Stimulated activated CD8-positive, alpha-beta memory T cell treated with anti-CD3 and anti-CD28 coated beads, Interleukin-4, amount 100 ng/mL, for 4 hours (primary cell): ENCODE measurements around the gene CDK5R1.

Experiments
- DNase-seq, 2 donors: peaks; one replicate each; pipeline ENCODE4 v3.0.0-alpha.2; 2020; ENCODE audit warnings: low read depth in 2 of 2, low spot score in 1 of 2

The CDK5R1 gene

GRCh38 chr17:32492264-32492589, 5.4 kb downstream of the CDK5R1 start:
- no peak for DNase-seq

GRCh38 chr17:32492648-32493289, 6.0 kb downstream of the CDK5R1 start:
- no peak for DNase-seq

- DNase-seq = no peak
These were observed 6.8 kb downstream of the CDK5R1 start for GRCh38 chr17:32493571-32493970.

- DNase-seq = no peak
These were observed 7.3 kb downstream of the CDK5R1 start for GRCh38 chr17:32493976-32494513.

- no peak for DNase-seq
These were observed 8.0 kb downstream of the CDK5R1 start for GRCh38 chr17:32494621-32495358.

- no peak for DNase-seq
These were observed 8.8 kb downstream of the CDK5R1 start for GRCh38 chr17:32495359-32496231.

GRCh38 chr17:32496395-32497073, 9.7 kb downstream of the CDK5R1 start:
- DNase-seq = no peak

- DNase-seq = no peak
These were observed 10.8 kb downstream of the CDK5R1 start for GRCh38 chr17:32497431-32498205.

GRCh38 chr17:32498391-32498790, 11.6 kb downstream of the CDK5R1 start:
- DNase-seq = no peak

- DNase-seq = no peak
These were observed 15.2 kb downstream of the CDK5R1 start for GRCh38 chr17:32502013-32502412.

GRCh38 chr17:32502710-32503109, 15.9 kb downstream of the CDK5R1 start:
- no peak for DNase-seq

- no peak for DNase-seq
These were observed 16.7 kb downstream of the CDK5R1 start for GRCh38 chr17:32503251-32504165.

- no peak for DNase-seq
These were observed 17.6 kb downstream of the CDK5R1 start for GRCh38 chr17:32504166-32504990.

GRCh38 chr17:32508926-32509325, 22.1 kb downstream of the CDK5R1 start:
- no peak for DNase-seq

- DNase-seq = no peak
These were observed 23.7 kb downstream of the CDK5R1 start for GRCh38 chr17:32510466-32510865.

GRCh38 chr17:32512328-32512727, 25.5 kb downstream of the CDK5R1 start:
- DNase-seq = no peak

GRCh38 chr17:32513579-32513978, 26.8 kb downstream of the CDK5R1 start:
- DNase-seq = no peak

GRCh38 chr17:32514606-32515005, 27.8 kb downstream of the CDK5R1 start:
- DNase-seq = no peak
